Activated CD8-positive, alpha-beta T cell treated with anti-CD3 and anti-CD28 coated beads, Interleukin-2, amount 10 ng/mL, durations not matched to agents 7 days and 5 days (primary cell): Measurements from ENCODE around the gene QRICH2. TPM values are rescaled to one million over a fixed set of nuclear protein-coding genes. Genes with fewer than 3 reads are reported as not detected.
A peak's percentile ranks its signal among the peaks of the same experiment; 100 is the strongest.

ENCODE experiments used
- ATAC-seq: fragments of 150-1000 bp; cut with Tn5 transposase; one replicate; pipeline ENCODE4 v1.10.0; 2021; ENCODE audit warnings: moderate library complexity
- CTCF ChIA-PET: fragments of 350-600 bp; sonication (Branson Sonifier 250); formaldehyde crosslinking; loops from one replicate; lab custom pipeline; 2021; ENCODE audit warnings: antibody characterized with exemption; lab: Charles Lee
- POLR2A ChIA-PET: fragments of 350-600 bp; sonication (Branson Sonifier 250); formaldehyde crosslinking; loops from one replicate; lab custom pipeline; 2021; ENCODE audit warnings: antibody characterized with exemption; lab: Charles Lee
- DNase-seq: peaks from one replicate; pipeline ENCODE4 v3.0.0-alpha.2; 2020
- H3K27ac Mint-ChIP-seq: one replicate; pipeline ENCODE4 v1.8.0; 2021; ENCODE audit warnings: mild to moderate bottlenecking, mixed read lengths
- H3K27me3 Mint-ChIP-seq: one replicate; pipeline ENCODE4 v1.8.0; 2021; ENCODE audit warnings: low read depth, mixed read lengths
- H3K36me3 Mint-ChIP-seq: one replicate; pipeline ENCODE4 v1.8.0; 2021; ENCODE audit warnings: low read depth, mixed read lengths
- H3K4me1 Mint-ChIP-seq: one replicate; pipeline ENCODE4 v1.8.0; 2021; ENCODE audit warnings: low read depth, mixed read lengths
- H3K4me3 Mint-ChIP-seq: one replicate; pipeline ENCODE4 v1.8.0; 2021; ENCODE audit warnings: mild to moderate bottlenecking, mixed read lengths
- H3K9me3 Mint-ChIP-seq: one replicate; pipeline ENCODE4 v1.8.0; 2022; ENCODE audit warnings: mixed read lengths; ENCODE audit not compliant: insufficient read depth
- total RNA-seq, 2 experiments: library from RNA; stranded (reverse); gene quantifications; one replicate each; pipeline ENCODE4 v1.2.3, GENCODE V29; 2021

QRICH2 gene
- total RNA-seq, 2 experiments from 2014 or later = 3.7 to 4.8 TPM

- no peaks in the 10 kb centered on the region for H3K4me1 Mint-ChIP-seq
- H3K9me3 Mint-ChIP-seq = no peaks in the 10 kb centered on the region
- no peak overlapping the region for H3K27ac Mint-ChIP-seq
- ChIA-PET POLR2A (no interaction called here), CTCF (interaction anchor here (1.0 kb wide), 1 partner anchor 13 kb away, joined by 3 read pairs; no protein-coding TSS in a partner anchor)
- DNase-seq (no peak), ATAC-seq (no peak)
- no peak overlapping the region for H3K4me3 Mint-ChIP-seq
- no peaks in the 10 kb centered on the region for H3K36me3 Mint-ChIP-seq
- no peaks in the 10 kb centered on the region for H3K27me3 Mint-ChIP-seq
Measured at GRCh38 chr17:76293106-76293505, 15.0 kb downstream of the QRICH2 start.

DNA sequence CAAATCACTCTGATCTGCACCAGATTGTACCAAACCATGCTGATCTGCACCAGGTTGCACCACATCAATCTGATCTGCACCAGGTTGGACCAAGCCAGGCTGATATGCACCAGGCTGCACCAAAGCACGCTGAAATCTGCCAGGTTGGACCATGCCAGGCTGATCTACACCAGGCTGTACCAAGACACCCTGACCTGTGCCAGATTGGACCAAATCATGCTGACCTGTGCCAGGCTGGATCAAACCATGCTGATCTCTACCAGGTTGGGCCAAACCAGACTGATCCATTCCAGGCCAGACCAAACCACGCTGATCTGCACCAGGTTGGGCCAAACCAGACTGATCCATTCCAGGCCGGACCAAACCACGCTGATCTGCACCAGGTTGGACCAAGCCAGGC is 15.5 kb downstream of the QRICH2 start:
- ChIA-PET CTCF (no interaction called here), POLR2A (no interaction called here)
- H3K9me3 Mint-ChIP-seq = no peaks in the 10 kb centered on the region
- no peak overlapping the region for H3K4me3 Mint-ChIP-seq
- ATAC-seq = no peak
- H3K27me3 Mint-ChIP-seq = no peaks in the 10 kb centered on the region
- no peaks in the 10 kb centered on the region for H3K36me3 Mint-ChIP-seq
- H3K4me1 Mint-ChIP-seq = no peaks in the 10 kb centered on the region
- no peak overlapping the region for H3K27ac Mint-ChIP-seq
- no peak for DNase-seq

DNA sequence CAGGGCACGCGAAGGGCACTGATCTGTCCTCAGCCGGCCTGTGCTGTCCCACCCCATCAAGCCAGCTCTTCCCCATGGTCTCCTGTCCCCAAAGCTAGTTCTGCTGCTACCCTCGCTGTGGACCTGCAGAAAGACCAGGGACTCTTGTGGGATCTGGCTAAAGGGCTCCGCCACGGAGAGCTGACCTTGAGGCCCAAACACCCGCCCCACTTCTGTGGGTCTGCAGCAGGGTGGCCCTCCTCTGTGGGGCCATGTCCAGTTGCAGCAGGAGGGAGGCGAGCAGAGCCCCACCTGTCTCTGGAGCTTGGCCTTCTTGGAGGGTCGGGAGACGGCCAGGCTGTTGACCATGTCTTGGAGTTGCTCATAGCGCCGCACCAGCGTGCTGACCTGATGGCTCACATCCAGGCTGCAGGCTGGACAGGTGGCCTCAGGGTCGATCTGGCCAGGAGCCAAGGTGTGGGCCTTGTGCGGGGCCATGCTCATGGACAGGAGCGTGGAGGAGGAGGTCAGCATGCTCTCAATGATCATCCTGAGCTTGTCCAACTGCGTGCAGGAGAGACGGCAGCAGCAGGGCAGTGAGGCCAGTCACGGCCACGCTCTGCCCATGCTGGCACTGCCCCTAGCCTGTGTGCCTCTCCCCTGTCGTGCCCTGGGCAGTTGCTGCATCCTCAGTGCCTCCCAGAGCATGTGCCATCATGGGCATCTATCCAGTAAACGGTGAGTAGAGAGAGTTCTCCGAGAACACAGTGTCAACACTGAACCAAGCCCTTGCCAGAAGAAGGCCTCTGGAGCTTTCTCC is 26.3 kb downstream of the QRICH2 start:
- ChIA-PET CTCF (interaction anchor here (1.7 to 5.9 kb wide), 4 partner anchors 35 to 267 kb away, joined by 7 to 222 read pairs (median 56); no protein-coding TSS in a partner anchor), POLR2A (interaction anchor here (1.4 kb wide), 1 partner anchor 9 kb away, joined by 5 read pairs; no protein-coding TSS in a partner anchor)
- Mint-ChIP-seq H3K27me3 (no peaks in the 10 kb centered on the region), H3K4me3 (no peak overlapping the region), H3K36me3 (no peaks in the 10 kb centered on the region), H3K27ac (no peak overlapping the region), H3K4me1 (peaks cover 7% of the 10 kb centered on the region), H3K9me3 (no peaks in the 10 kb centered on the region)
- DNase-seq (no peak), ATAC-seq (no peak)

GRCh38 chr17:76280650-76281049 is 27.4 kb downstream of the QRICH2 start:
- no peak for DNase-seq
- Mint-ChIP-seq H3K4me1 (peaks cover 12% of the 10 kb centered on the region), H3K4me3 (no peak overlapping the region), H3K27me3 (no peaks in the 10 kb centered on the region), H3K27ac (peak overlapping the region; percentile 34), H3K36me3 (no peaks in the 10 kb centered on the region), H3K9me3 (no peaks in the 10 kb centered on the region)
- ChIA-PET CTCF (interaction anchor here (1.0 to 5.9 kb wide), 16 partner anchors 13 to 280 kb away, joined by 3 to 222 read pairs (median 14); partner anchors contain the start of genes CDK3, EXOC7 and UBALD2), POLR2A (interaction anchor here (0.7 to 3.2 kb wide), 5 partner anchors 9 to 160 kb away, joined by 3 to 22 read pairs (median 4); no protein-coding TSS in a partner anchor)
- ATAC-seq = no peak

- ATAC-seq = no peak
- POLR2A ChIA-PET = interaction anchor here (0.5 to 3.2 kb wide), 13 partner anchors 8 to 266 kb away, joined by 3 to 22 read pairs (median 4); no protein-coding TSS in a partner anchor
- Mint-ChIP-seq H3K4me3 (no peak overlapping the region), H3K36me3 (no peaks in the 10 kb centered on the region), H3K4me1 (peaks cover 17% of the 10 kb centered on the region), H3K9me3 (no peaks in the 10 kb centered on the region), H3K27ac (peak overlapping the region; percentile 61), H3K27me3 (no peaks in the 10 kb centered on the region)
- CTCF ChIA-PET = interaction anchor here (0.5 to 5.9 kb wide), 75 partner anchors 8 to 402 kb away, joined by 3 to 222 read pairs (median 5); partner anchors contain the start of genes CDK3, EXOC7, FOXJ1 and UBALD2
- no peak for DNase-seq
Measured at GRCh38 chr17:76279742-76280287, 28.3 kb downstream of the QRICH2 start.

DNA sequence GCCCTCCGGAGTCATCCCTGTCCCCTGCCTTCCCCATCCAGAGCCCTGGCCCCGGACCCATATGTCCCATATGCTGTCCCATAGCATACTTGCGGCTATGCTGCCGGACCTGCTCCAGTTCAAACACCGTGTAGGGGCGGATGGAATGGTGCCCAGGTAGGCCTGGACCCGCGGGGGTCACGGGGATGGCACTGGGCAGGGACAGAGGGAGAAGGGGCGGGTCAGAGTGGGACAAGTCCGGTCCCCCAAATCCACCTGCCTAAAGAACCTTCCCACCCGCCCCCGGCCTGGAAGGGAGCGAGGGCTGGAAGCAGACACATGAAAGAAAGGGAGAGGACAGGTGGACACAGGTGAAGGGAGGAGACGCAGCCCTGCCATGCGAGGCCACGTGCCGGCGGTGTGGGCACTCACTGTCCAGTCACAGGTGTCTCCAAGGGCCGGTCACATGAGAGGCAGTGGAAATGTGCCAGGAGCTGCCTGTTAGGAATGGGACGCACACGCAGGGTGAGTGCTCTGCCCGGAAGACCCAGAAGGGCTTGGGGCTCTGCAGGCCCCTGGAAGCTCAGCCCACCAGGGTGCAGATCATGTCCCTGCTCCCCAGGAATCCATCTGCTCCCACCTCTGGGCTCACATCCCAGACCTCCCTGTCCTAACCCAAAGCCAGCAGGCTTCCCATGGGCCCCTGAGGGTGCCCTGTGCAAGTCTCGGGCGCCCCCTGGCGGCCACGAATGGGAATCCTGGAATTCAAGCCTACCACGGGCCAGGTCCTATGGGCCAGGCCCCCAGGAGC is 28.9 kb downstream of the QRICH2 start:
- ATAC-seq (peak; percentile 82), DNase-seq (peak; percentile 89)
- Mint-ChIP-seq H3K36me3 (no peaks in the 10 kb centered on the region), H3K4me3 (no peak overlapping the region), H3K27me3 (no peaks in the 10 kb centered on the region), H3K4me1 (peaks cover 23% of the 10 kb centered on the region), H3K27ac (peak overlapping the region; percentile 61), H3K9me3 (no peaks in the 10 kb centered on the region)
- CTCF ChIA-PET = interaction anchor here (0.5 to 5.9 kb wide), 77 partner anchors 8 to 401 kb away, joined by 3 to 222 read pairs (median 5); partner anchors contain the start of genes CDK3, EXOC7, FOXJ1 and UBALD2
- POLR2A ChIA-PET = interaction anchor here (0.5 to 3.2 kb wide), 14 partner anchors 7 to 265 kb away, joined by 3 to 22 read pairs (median 4); no protein-coding TSS in a partner anchor

DNA sequence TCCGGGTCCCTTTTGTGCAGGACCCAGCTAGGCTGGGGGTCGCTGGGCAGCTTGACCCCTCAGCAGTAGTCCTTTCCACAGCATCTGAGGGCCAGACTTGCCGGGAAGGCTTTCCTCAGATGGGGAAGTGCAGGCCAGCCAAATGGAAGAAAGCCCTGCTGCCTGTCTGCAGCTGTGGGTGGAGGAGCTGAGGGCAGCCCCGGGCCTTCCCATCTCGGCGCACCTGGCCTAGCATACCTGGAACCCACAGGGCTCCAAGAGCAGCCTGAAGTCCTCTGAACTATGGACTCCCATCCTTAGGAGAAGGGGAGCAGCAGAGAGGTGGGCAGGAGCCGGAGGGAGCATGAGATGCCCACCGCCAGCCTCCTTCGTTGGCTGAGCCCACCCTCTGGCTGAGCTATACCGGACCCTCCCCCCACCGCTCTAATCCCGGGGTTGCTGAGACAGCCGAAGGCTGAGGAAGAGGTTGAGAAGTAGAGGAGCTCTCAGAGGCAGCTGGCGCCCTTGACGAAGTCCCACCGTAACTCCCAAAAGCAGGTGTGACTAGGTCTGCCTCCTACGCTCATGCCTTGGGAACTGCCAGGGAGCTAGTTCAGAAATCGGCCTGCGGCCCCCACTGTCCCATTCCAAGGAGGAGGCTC is 29.7 kb downstream of the QRICH2 start:
- H3K4me1 Mint-ChIP-seq = peaks cover 31% of the 10 kb centered on the region
- no peak overlapping the region for H3K4me3 Mint-ChIP-seq
- ChIA-PET CTCF (interaction anchor here (0.8 to 5.9 kb wide), 16 partner anchors 11 to 266 kb away, joined by 3 to 222 read pairs (median 18); partner anchors contain the start of genes EXOC7, FOXJ1 and UBALD2), POLR2A (interaction anchor here (1.0 to 3.2 kb wide), 6 partner anchors 9 to 264 kb away, joined by 3 to 22 read pairs (median 4); no protein-coding TSS in a partner anchor)
- peaks cover 1% of the 10 kb centered on the region for H3K36me3 Mint-ChIP-seq
- H3K27me3 Mint-ChIP-seq = no peaks in the 10 kb centered on the region
- ATAC-seq = no peak
- H3K9me3 Mint-ChIP-seq = no peaks in the 10 kb centered on the region
- no peak overlapping the region for H3K27ac Mint-ChIP-seq
- DNase-seq = no peak

DNA sequence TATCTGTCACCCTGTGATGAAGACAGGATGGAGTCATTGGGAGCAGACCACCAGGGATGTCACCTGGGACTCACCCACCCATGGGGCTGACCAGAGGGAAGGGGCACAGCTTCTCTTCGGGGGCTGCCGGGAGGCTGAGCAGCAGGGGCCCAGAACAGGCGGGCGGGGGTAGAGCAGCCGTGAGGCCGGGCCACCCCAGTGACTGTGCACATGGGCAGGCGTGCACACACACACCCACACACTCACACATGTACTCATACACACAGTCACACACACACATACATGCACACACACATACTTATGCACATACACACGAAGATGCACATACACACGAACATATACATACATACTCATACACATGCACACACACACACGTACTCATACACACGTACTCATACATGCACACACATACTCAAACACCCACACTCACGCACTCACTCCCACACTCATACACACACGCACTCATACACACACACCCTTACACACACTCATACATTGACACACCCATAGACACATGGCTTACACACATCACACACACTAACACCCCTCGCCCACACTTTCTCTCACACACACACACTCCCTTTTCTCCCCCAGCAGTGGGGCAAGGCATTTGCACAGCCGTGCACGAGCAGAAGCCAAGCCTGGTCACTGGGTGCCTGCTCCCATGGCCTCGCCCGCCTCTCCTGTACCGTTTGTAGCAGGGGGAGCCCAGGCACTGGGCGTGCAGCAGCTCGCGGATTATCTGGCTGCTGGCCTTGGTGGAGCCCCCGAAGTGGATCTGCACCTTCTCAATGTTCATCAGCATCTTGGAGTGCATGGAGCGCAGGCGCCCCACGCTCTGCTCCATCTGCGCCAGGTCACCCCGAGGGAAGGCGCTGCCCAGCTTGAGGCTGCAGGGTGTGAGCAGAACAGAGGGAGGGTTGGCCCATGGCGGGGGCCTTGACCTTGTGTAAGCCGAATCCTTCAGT is 30.5 kb downstream of the QRICH2 start:
- Mint-ChIP-seq H3K9me3 (no peaks in the 10 kb centered on the region), H3K27ac (peak overlapping the region; percentile 2), H3K36me3 (peaks cover 4% of the 10 kb centered on the region), H3K4me3 (no peak overlapping the region), H3K4me1 (peaks cover 39% of the 10 kb centered on the region), H3K27me3 (no peaks in the 10 kb centered on the region)
- no peak for ATAC-seq
- no peak for DNase-seq
- ChIA-PET CTCF (interaction anchor here (2.9 to 5.9 kb wide), 5 partner anchors 22 to 263 kb away, joined by 21 to 222 read pairs (median 38); partner anchors contain the start of gene FOXJ1), POLR2A (interaction anchor here (1.0 to 16.8 kb wide), 5 partner anchors 10 to 157 kb away, joined by 3 to 722 read pairs (median 4); no protein-coding TSS in a partner anchor)

DNA sequence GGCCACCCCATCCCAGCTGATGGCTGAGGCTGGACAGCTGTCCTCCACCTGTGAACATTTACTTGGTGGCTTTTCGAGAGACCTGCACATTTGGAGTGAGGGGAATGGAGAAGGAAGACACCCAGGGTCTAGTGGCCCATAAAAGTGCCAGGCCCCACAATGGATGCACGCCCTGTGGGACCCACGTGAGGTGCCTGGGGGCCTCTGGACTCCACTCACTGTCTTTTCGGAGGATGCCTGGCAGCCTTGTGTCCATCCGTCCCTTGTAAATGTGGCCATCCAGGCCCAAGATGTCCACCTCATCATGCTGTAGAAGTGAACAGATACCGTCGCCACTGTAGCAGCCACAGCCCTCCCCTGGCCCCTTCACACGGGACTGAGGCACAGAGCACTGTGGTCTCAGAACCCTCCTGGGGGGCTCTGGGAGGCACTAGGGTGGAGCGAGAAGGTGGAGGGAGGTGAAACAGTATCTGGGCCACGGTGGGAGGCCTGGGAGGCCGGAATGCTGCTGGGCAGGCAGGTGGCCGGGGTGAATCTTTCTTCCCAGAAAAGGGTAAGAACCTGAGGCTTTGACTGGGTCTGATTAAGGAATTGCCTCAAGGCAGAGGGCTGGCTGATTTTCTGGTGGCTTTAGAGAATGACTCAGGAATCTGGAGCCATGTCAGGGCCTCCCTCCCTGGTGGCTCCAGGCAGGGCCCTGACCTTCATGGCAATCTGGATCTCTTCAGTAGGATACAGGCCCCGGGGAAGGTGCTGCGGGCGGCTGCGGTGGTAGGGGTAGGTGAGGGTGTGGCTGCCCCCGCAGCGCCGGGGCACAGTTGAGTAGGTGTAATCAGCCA is 31.4 kb downstream of the QRICH2 start:
- ChIA-PET CTCF (interaction anchor here (2.6 to 10.9 kb wide), 2 partner anchors 96 to 155 kb away, joined by 17 to 112 read pairs; no protein-coding TSS in a partner anchor), POLR2A (interaction anchor here (6.1 to 16.8 kb wide), 3 partner anchors 13 to 153 kb away, joined by 73 to 722 read pairs (median 163); partner anchors contain the start of gene UBALD2)
- DNase-seq (no peak), ATAC-seq (no peak)
- no peaks in the 10 kb centered on the region for H3K27me3 Mint-ChIP-seq
- peaks cover 4% of the 10 kb centered on the region for H3K36me3 Mint-ChIP-seq
- no peaks in the 10 kb centered on the region for H3K9me3 Mint-ChIP-seq
- peaks cover 43% of the 10 kb centered on the region for H3K4me1 Mint-ChIP-seq
- H3K27ac Mint-ChIP-seq = peak overlapping the region; percentile 77
- peak overlapping the region; percentile 25 for H3K4me3 Mint-ChIP-seq
